Measurements from ENCODE around the gene TMEM81. TPM values are rescaled to one million over a fixed set of nuclear protein-coding genes. Genes with fewer than 3 reads are reported as not detected.

TMEM81 gene
- total and polyA plus RNA-seq, 10 of the 15 experiments (the other 5 are each of a cell fraction or from before 2014, with no cell fraction given): 0.62 to 2.2 (median 1.1) TPM

DNA sequence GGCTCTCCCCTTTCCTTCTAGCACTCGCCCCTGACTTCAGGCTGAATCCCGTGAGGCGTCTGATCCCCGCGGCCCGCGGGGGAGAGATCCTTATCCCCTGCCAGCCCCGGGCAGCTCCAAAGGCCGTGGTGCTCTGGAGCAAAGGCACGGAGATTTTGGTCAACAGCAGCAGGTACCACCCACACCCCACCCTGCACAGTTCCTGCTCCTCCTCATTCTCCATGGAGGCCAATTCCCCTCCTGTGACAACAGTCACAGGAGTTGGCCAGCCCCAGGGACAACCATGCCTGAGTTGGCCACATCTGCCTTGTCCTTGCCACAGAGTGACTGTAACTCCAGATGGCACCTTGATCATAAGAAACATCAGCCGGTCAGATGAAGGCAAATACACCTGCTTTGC lies 20.0 kb downstream of the TMEM81 start (continued):
- no peak for TF ChIP-seq CUX1 (IDR thresholded peaks at IDR 0.05; ENCODE audit: insufficient replicate concordance, low read depth, low read length)
- TF ChIP-seq IKZF1 (conservative IDR thresholded peaks at IDR 0.05): no peak
- TF ChIP-seq BMI1 (IDR thresholded peaks at IDR 0.05; ENCODE audit: borderline replicate concordance): no peak
- TF ChIP-seq MEF2A (IDR thresholded peaks at IDR 0.05; ENCODE audit: insufficient read depth, low read depth, low read length): no peak
- TF ChIP-seq NRF1 (conservative IDR thresholded peaks at IDR 0.05; ENCODE audit: low read depth, low read length): no peak
- TF ChIP-seq BACH1 (IDR thresholded peaks at IDR 0.05; ENCODE audit: borderline replicate concordance): no peak
- TF ChIP-seq IRF3 (IDR thresholded peaks at IDR 0.05): no peak
- no peak for TF ChIP-seq NFIC (IDR thresholded peaks at IDR 0.05; ENCODE audit: low read depth, low read length)

All from GM12878 (cell line).